Keratinocyte (primary cell): ENCODE results near the gene CORO7. TPM values are rescaled to one million over a fixed set of nuclear protein-coding genes. Genes with fewer than 3 reads are reported as not detected.

Experiments used
- DNase-seq: peaks from one replicate; pipeline ENCODE4 v3.0.0-alpha.2; 2011; ENCODE audit warnings: low read depth, missing footprints, low spot score
- FAIRE-seq: peaks from 2 replicates; lab custom pipeline; 2011; peaks lifted over from hg19 to GRCh38; lab: Jason Lieb, UNC
- H2AFZ ChIP-seq: 2 replicates; pipeline ENCODE4 v1.6.0; 2012; ENCODE audit warnings: low read length, control low read depth, inconsistent platforms; ENCODE audit not compliant: control insufficient read depth
- H3K27ac ChIP-seq: 2 replicates; pipeline ENCODE4 v1.5.1; 2011; ENCODE audit warnings: low read length; ENCODE audit not compliant: control insufficient read depth, insufficient read depth
- H3K27me3 ChIP-seq: 3 replicates; pipeline ENCODE4 v1.6.0; 2011; ENCODE audit warnings: low read length; ENCODE audit not compliant: control insufficient read depth, insufficient read depth; ENCODE audit errors: extremely low read depth
- H3K36me3 ChIP-seq, 2 experiments: 2 replicates in 1 of 2; 3 replicates in 1 of 2; pipeline ENCODE4 v1.5.1; 2011; ENCODE audit warnings: low read length in 2 of 2, mild to moderate bottlenecking in 1 of 2; ENCODE audit not compliant: control insufficient read depth in 2 of 2, insufficient read depth in 2 of 2; ENCODE audit errors: extremely low read depth in 1 of 2
- H3K4me1 ChIP-seq: 3 replicates; pipeline ENCODE4 v1.5.1; 2011; ENCODE audit warnings: low read length; ENCODE audit not compliant: control insufficient read depth, insufficient read depth; ENCODE audit errors: extremely low read depth
- H3K4me2 ChIP-seq: 3 replicates; pipeline ENCODE4 v1.6.0; 2011; ENCODE audit warnings: low read depth, low read length; ENCODE audit not compliant: control insufficient read depth, insufficient read depth; ENCODE audit errors: extremely low read depth
- H3K4me3 ChIP-seq, 3 experiments: fragments of 200-600 bp in 1 of 3; sonication (generic) in 1 of 3; 2 replicates in 2 of 3; 3 replicates in 1 of 3; pipeline ENCODE4 v1.5.1; 2011 to 2016; ENCODE audit warnings: low read length in 3 of 3, mild to moderate bottlenecking in 3 of 3, control low read depth in 2 of 3, inconsistent platforms in 1 of 3, low read depth in 1 of 3, mixed read lengths in 1 of 3, mixed run types in 1 of 3, moderate library complexity in 1 of 3; ENCODE audit not compliant: control insufficient read depth in 2 of 3, insufficient read depth in 2 of 3; ENCODE audit errors: extremely low read depth in 1 of 3
- H3K79me2 ChIP-seq: 2 replicates; pipeline ENCODE4 v1.6.0; 2012; ENCODE audit warnings: low read length; ENCODE audit not compliant: control insufficient read depth, insufficient read depth
- H3K9ac ChIP-seq: 3 replicates; pipeline ENCODE4 v1.6.0; 2011; ENCODE audit warnings: low read length; ENCODE audit not compliant: control insufficient read depth, insufficient read depth; ENCODE audit errors: extremely low read depth
- H3K9me1 ChIP-seq: 3 replicates; pipeline ENCODE4 v1.6.0; 2011; ENCODE audit warnings: low read length; ENCODE audit not compliant: control insufficient read depth, insufficient read depth; ENCODE audit errors: extremely low read depth
- H3K9me3 ChIP-seq: 2 replicates; pipeline ENCODE4 v1.5.1; 2012; ENCODE audit warnings: low read depth, low read length; ENCODE audit not compliant: control insufficient read depth
- H4K20me1 ChIP-seq: 3 replicates; pipeline ENCODE4 v1.6.0; 2011; ENCODE audit warnings: low read length; ENCODE audit not compliant: control insufficient read depth, insufficient read depth; ENCODE audit errors: extremely low read depth
- CTCF ChIP-seq, 3 experiments: IDR thresholded peaks in 1 of 3; conservative IDR thresholded peaks in 1 of 3; optimal IDR thresholded peaks in 1 of 3; 2 replicates in 2 of 3; 3 replicates in 1 of 3; pipeline versions ENCODE3 to v1.5.1; 2011; ENCODE audit warnings: low read length in 3 of 3, mild to moderate bottlenecking in 3 of 3, moderate library complexity in 2 of 3, control low read depth in 1 of 3, inconsistent platforms in 1 of 3; ENCODE audit not compliant: insufficient read depth in 2 of 3; ENCODE audit errors: extremely low read depth in 1 of 3
- EZH2 ChIP-seq: IDR thresholded peaks from one replicate; pipeline ENCODE4 v1.6.1; 2012; ENCODE audit warnings: inconsistent platforms, mild to moderate bottlenecking, low read length, moderate library complexity
- dilution Hi-C: fragments of 300-500 bp; cut with MboI; formaldehyde crosslinking; loops from one replicate; pipeline ENCODE4 v1.7.0; 2020; ENCODE audit warnings: low sequenced_read_pairs; ENCODE audit not compliant: extremely low pct_ligation_motif_present
- polyA plus RNA-seq, 5 experiments: library from polyadenylated mRNA; depleted of rRNA in 3 of 5; stranded (reverse) in 3 of 5; stranded (forward) in 1 of 5; unstranded in 1 of 5; fragments of >200 nt; gene quantifications; 1 replicate in 1 of 5; 2 replicates in 3 of 5; 3 replicates in 1 of 5; pipeline versions ENCODE4 v1.2.1 to v1.2.3, GENCODE V29; 2011 to 2012; ENCODE audit warnings: missing spikeins in 2 of 5, low read depth in 1 of 5, low replicate concordance in 1 of 5
- small RNA-seq, 3 experiments: library from RNA; depleted of rRNA; stranded (forward); fragments of <200 nt; gene quantifications; one replicate each; pipeline ENCODE3, GENCODE V24; 2012; ENCODE audit warnings: low read depth in 3 of 3, low replicate concordance in 1 of 3; ENCODE audit not compliant: insufficient read length in 3 of 3

CORO7 gene
- polyA plus RNA-seq, 1 donor (not counting 4 experiments of a cell fraction or from before 2014, with no cell fraction given), result 8.4 TPM

- Histone ChIP-seq H3K4me1 (peaks cover 21% of the 10 kb centered on the region), H3K79me2 (no peaks in the 10 kb centered on the region), H3K36me3 (no peaks in the 10 kb centered on the region), H3K9ac (peak overlapping the region; percentile 62), H3K27me3 (no peaks in the 10 kb centered on the region), H3K9me3 (no peaks in the 10 kb centered on the region), H3K4me3 (peak overlapping the region; percentile 35 to 84 (median 82)), H2AFZ (no peak overlapping the region), H3K27ac (peak overlapping the region; percentile 60), H3K9me1 (no peaks in the 10 kb centered on the region), H3K4me2 (peak overlapping the region; percentile 83), H4K20me1 (no peaks in the 10 kb centered on the region)
- no peak for FAIRE-seq
- dilution Hi-C loops, result no loop called here
- DNase-seq, result no peak
- TF ChIP-seq EZH2 (no peak), CTCF (optimal IDR thresholded peaks at IDR 0.05 in 1 of 3, IDR thresholded peaks at IDR 0.05 in 1 of 3, conservative IDR thresholded peaks at IDR 0.05 in 1 of 3; ENCODE audit: extremely low read depth in 1 of 3, insufficient read depth in 2 of 3, low read length in 3 of 3) (no peak)
These were observed 109.8 kb downstream of the CORO7 start for GRCh38 chr16:4306470-4307214.

Small RNAs within 50 kb of the gene (small RNA-seq; reads per million reads assigned to genes)
- gene AC012676.2, result 0 reads per million in 3 experiments

Other genes with a start within 250 kb of the CORO7 start
- gene SRL, start 174.5 kb downstream of the CORO7 start, polyA plus RNA-seq, result not detected in 3 replicates
- 4.9 to 9.2 TPM (median 6.7 TPM) in 3 replicates for gene TFAP4, start 143.6 kb downstream of the CORO7 start, polyA plus RNA-seq
- 0.63 to 2.3 TPM (median 1.0 TPM) in 3 replicates for gene GLIS2, start 100.5 kb downstream of the CORO7 start, polyA plus RNA-seq
- gene PAM16, start 65.3 kb downstream of the CORO7 start, polyA plus RNA-seq, result 25.0 to 41.2 TPM (median 32.7 TPM) in 3 replicates
- 0.37 to 1.1 TPM (median 0.46 TPM) in 3 replicates for gene VASN, start 44.7 kb downstream of the CORO7 start, polyA plus RNA-seq
- 43.5 to 54.6 TPM (median 48.4 TPM) in 3 replicates for gene DNAJA3, start 9.3 kb upstream of the CORO7 start, polyA plus RNA-seq
- gene NMRAL1, start 58.0 kb upstream of the CORO7 start, polyA plus RNA-seq, result 39.5 to 61.6 TPM (median 48.7 TPM) in 3 replicates
- gene HMOX2, start 59.8 kb upstream of the CORO7 start, polyA plus RNA-seq, result 165 to 180 TPM (median 167 TPM) in 3 replicates
- gene CDIP1, start 122.2 kb upstream of the CORO7 start, polyA plus RNA-seq, result 19.8 to 39.4 TPM (median 23.1 TPM) in 3 replicates
- gene C16orf96, start 139.7 kb upstream of the CORO7 start, polyA plus RNA-seq, result not detected in 3 replicates
- 3.6 to 7.7 TPM (median 4.0 TPM) in 3 replicates for gene UBALD1, start 198.3 kb upstream of the CORO7 start, polyA plus RNA-seq
- 1.9 to 6.7 TPM (median 2.6 TPM) in 3 replicates for gene MGRN1, start 208.2 kb upstream of the CORO7 start, polyA plus RNA-seq